Type B pancreatic cell (in vitro differentiated cells): ENCODE data around the gene BCL2L11. TPM values are rescaled to one million over a fixed set of nuclear protein-coding genes. Genes with fewer than 3 reads are reported as not detected.

Experiments
- DNase-seq: peaks from one replicate; pipeline ENCODE4 v3.0.0; 2021; ENCODE audit warnings: mixed read lengths; ENCODE audit not compliant: unreplicated experiment; ENCODE audit errors: extremely low spot score
- H3K27ac Mint-ChIP-seq: 2 replicates; pipeline ENCODE4 v1.8.0; 2021; ENCODE audit warnings: mild to moderate bottlenecking, mixed read lengths
- H3K27me3 Mint-ChIP-seq: 2 replicates; pipeline ENCODE4 v1.8.0; 2021; ENCODE audit warnings: mixed read lengths
- H3K36me3 Mint-ChIP-seq: 2 replicates; pipeline ENCODE4 v1.8.0; 2021; ENCODE audit warnings: mixed read lengths
- H3K4me1 Mint-ChIP-seq: one replicate; pipeline ENCODE4 v1.8.0; 2021; ENCODE audit warnings: mixed read lengths; ENCODE audit not compliant: unreplicated experiment
- H3K4me3 Mint-ChIP-seq: 2 replicates; pipeline ENCODE4 v1.8.0; 2021; ENCODE audit warnings: mild to moderate bottlenecking, mixed read lengths
- H3K9me3 Mint-ChIP-seq: 2 replicates; pipeline ENCODE4 v1.8.0; 2021; ENCODE audit warnings: mixed read lengths
- total RNA-seq: library from RNA; stranded (reverse); gene quantifications from 2 replicates; pipeline ENCODE4 v1.2.1, GENCODE V29; 2021; ENCODE audit warnings: low replicate concordance
- TF ChIP-seq, protein P1 (sequence below): fragments of 200-600 bp; sonication (generic); conservative IDR thresholded peaks from 2 replicates; pipeline ENCODE4 v1.5.0; 2021; ENCODE audit warnings: antibody characterized with exemption, mild to moderate bottlenecking

Gene BCL2L11
- total RNA-seq, 1 donor from 2014 or later = 29.2 TPM

DNA sequence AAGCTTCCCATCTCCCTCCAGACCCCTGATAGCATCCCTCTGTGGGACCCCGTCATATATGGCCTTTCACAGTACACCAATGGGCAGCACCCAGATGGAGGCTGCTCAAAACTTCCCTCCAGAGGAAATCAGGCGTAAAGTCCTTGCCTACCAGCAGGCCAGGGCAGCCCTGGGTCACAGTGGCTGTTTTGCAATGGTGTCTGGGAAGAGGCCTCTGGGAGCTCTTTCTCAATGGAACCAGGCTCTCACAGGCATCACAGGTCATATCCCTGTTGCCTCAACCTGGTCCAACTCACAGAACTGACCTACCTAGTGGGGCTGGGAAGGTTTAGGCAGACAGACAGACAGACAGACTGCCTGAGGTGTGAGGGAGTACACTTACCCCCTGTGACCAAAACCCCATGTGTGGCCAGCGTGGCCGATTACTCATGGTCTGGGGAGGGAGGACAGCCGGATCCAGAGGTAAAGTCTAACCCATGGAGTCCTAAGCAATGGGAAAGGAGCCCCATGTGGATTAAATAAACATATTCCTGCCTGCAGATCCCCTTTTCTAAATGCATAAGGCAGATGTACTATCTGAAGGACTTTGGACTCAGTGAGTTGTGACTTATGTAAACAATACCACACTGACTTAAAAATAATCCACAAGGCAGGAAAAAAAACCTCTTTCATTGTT is 58.2 kb downstream of the BCL2L11 start:
- TF ChIP-seq, protein P1, sequence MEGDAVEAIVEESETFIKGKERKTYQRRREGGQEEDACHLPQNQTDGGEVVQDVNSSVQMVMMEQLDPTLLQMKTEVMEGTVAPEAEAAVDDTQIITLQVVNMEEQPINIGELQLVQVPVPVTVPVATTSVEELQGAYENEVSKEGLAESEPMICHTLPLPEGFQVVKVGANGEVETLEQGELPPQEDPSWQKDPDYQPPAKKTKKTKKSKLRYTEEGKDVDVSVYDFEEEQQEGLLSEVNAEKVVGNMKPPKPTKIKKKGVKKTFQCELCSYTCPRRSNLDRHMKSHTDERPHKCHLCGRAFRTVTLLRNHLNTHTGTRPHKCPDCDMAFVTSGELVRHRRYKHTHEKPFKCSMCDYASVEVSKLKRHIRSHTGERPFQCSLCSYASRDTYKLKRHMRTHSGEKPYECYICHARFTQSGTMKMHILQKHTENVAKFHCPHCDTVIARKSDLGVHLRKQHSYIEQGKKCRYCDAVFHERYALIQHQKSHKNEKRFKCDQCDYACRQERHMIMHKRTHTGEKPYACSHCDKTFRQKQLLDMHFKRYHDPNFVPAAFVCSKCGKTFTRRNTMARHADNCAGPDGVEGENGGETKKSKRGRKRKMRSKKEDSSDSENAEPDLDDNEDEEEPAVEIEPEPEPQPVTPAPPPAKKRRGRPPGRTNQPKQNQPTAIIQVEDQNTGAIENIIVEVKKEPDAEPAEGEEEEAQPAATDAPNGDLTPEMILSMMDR = no peak
- Mint-ChIP-seq H3K4me1 (peaks cover 9% of the 10 kb centered on the region), H3K9me3 (no peaks in the 10 kb centered on the region), H3K36me3 (no peaks in the 10 kb centered on the region), H3K4me3 (no peak overlapping the region), H3K27me3 (peaks cover 12% of the 10 kb centered on the region), H3K27ac (no peak overlapping the region)
- no peak for DNase-seq

DNA sequence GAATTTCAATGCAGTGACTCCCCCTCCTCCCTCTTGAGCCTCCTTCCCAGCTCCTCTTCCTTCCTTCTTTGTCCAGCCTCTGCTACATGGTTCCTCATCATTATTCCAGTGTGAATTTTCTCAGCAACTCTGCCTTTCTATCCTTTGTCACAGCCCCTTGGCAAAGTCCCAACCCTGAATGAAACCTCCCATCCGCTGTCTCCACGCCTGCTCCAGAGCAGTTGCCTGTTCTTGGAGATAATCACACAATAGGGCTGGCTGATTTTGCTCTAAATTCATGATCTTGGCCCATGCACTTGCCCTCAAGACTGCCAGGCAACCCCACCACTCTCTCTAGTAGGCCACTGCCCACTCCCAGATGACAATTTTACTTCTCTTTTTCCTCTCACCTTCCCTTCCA is 61.4 kb downstream of the BCL2L11 start:
- H3K27me3 Mint-ChIP-seq = no peaks in the 10 kb centered on the region
- H3K9me3 Mint-ChIP-seq = no peaks in the 10 kb centered on the region
- peaks cover 13% of the 10 kb centered on the region for H3K4me1 Mint-ChIP-seq
- H3K4me3 Mint-ChIP-seq = no peak overlapping the region
- H3K36me3 Mint-ChIP-seq = no peaks in the 10 kb centered on the region
- TF ChIP-seq, protein P1 = no peak
- H3K27ac Mint-ChIP-seq = no peak overlapping the region
- no peak for DNase-seq

- Mint-ChIP-seq H3K4me3 (no peak overlapping the region), H3K36me3 (no peaks in the 10 kb centered on the region), H3K27ac (no peak overlapping the region), H3K9me3 (no peaks in the 10 kb centered on the region), H3K27me3 (no peaks in the 10 kb centered on the region), H3K4me1 (peaks cover 13% of the 10 kb centered on the region)
- TF ChIP-seq, protein P1 = no peak
- no peak for DNase-seq
Measured at GRCh38 chr2:111182740-111183139, 62.0 kb downstream of the BCL2L11 start.

- TF ChIP-seq, protein P1 = no peak
- no peak for DNase-seq
- Mint-ChIP-seq H3K36me3 (no peaks in the 10 kb centered on the region), H3K9me3 (no peaks in the 10 kb centered on the region), H3K4me1 (peaks cover 4% of the 10 kb centered on the region), H3K4me3 (no peak overlapping the region), H3K27ac (no peak overlapping the region), H3K27me3 (no peaks in the 10 kb centered on the region)
Measured at GRCh38 chr2:111184725-111185310, 64.1 kb downstream of the BCL2L11 start.

GRCh38 chr2:111185361-111186022 is 64.8 kb downstream of the BCL2L11 start:
- DNase-seq = no peak
- TF ChIP-seq, protein P1 = no peak
- Mint-ChIP-seq H3K9me3 (no peaks in the 10 kb centered on the region), H3K4me1 (peaks cover 4% of the 10 kb centered on the region), H3K4me3 (no peak overlapping the region), H3K36me3 (no peaks in the 10 kb centered on the region), H3K27me3 (no peaks in the 10 kb centered on the region), H3K27ac (no peak overlapping the region)
